Fibroblast of gingiva (primary cell): ENCODE measurements around the gene PARK7.
"Not testable (repeated sequence)": the region's sequence is repeated elsewhere in the genome, so short reads cannot be mapped to it uniquely, and the experiment has no call there.

ENCODE experiments used
- DNase-seq: peaks from one replicate; pipeline ENCODE4 v3.0.0-alpha.2; 2011; ENCODE audit warnings: low read depth

The PARK7 gene

DNA sequence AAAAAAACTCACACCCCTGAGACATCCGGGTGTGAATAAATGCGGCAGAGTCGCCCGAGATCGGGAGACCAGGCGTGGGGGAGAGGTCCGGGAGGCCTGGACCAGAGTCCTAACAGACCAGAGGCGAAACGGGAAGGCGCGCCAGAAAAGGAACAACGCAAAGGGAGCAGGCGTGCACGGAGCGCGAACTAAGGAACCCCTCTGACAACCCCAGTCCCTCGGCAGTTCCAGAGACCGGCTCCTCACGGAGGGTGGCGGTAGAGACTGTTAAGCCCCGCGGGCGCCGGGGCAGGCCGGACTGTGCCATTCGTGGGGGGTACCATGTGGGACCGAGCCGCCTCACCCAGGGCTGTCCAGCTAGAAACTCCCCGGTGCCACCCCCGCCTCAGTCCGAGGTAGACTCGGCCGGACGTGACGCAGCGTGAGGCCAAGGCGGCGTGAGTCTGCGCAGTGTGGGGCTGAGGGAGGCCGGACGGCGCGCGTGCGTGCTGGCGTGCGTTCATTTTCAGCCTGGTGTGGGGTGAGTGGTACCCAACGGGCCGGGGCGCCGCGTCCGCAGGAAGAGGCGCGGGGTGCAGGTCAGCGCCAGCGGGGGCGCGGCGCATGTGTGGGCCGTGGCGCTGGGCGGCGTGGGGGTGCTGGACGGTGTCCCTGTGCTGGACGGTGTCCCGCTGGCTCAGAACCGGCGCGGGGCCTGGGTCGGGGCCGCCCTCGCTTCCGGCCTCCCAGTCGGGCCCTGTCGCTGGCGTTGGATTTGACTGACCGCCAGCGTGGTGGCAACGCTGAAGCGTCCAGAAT, at the start of gene PARK7:
TSS of gene PARK7 (plus strand) at position 496 of the 798 bp plus-strand sequence. CDS start 1,075 bp downstream, outside the sequence.
- peak; percentile 100 for DNase-seq

DNA sequence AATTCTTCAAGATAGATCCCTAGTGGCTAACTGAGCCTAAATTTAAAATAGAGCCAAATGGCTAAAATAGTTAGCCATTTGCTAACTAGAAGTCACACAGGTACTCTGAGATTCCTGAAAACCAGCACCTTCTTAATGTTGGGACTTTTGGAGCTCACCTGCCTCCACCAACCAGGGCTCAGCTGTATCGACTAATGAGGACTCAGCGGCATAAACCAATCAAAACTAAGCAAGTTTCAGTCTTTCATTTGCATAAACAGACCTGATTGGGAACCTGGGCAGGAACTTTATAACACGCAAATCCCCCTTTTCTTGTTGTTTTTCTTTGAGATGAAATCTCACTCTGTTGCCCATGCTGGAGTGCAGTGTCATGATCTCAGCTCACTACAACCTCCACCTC, 49.4 kb upstream of the PARK7 start:
- no peak for DNase-seq

DNA sequence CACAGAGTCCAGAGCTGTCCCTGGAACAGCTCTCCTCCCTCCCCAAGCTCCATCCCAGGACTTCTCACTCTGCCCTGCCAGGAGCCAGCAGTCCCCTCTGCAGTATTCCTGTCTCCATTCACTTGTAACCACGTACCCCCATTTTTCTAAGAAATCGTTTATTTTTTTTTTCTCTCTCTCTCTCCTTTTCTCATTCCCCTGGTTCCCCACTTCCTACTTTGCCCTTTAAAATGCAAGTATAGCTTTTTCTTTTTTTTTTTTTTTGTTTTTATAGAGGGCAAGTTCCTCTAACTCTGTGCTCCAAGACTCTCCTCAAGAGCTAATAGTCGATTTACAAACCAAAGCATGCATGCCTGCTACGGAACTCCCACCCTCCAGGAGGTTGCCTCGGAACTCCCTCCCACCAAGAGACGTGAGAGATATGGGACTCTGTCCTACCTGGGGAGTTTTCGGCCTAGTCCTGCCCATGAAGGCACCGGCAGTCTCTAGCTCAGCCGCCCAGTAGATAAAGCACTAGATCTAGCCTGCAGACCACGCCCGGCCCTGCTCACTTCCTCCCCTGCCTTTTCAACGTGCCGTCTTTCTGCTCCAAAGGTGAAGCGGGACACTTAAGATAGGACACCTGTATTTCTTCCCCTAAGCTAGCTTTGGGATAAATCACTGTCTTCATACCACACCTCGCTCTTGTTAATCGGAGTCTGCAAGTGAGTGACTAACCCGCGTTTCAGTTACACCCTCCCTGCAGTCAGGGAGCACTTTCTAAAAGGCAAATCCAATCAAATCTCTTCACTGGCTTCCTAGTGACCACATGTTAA, 48.6 kb upstream of the PARK7 start:
- DNase-seq = no peak

DNA sequence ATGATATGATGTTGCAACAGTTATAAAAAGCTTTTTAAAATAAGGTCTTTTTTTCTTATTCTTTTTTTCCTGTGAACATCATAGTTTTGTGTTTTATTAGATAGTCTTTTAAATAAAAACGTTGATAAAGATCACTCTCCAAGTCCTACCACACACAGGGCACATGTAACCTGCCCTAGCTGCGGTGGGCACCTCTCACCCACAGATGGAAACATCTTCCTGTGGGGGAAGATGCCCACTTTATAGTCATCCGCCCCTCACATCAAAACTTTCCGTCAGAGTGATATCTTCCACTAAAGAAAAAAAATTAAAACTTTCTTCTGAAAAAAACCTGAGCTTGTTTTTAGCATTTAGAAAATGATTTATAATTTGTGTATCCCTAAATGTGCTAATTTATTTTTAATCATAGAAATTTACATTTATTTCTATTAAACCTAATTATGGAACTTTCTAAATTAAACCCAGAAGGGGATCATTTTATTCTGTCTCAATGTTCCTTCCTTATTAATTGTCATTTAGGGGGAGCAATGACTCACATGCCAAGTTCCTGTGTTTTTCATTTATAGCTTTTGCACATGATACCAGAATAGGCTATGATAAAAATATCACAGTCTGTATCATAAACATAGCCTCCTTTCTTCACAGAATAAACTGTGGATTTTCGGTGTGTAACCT, 45.5 kb upstream of the PARK7 start:
- DNase-seq = no peak

DNA sequence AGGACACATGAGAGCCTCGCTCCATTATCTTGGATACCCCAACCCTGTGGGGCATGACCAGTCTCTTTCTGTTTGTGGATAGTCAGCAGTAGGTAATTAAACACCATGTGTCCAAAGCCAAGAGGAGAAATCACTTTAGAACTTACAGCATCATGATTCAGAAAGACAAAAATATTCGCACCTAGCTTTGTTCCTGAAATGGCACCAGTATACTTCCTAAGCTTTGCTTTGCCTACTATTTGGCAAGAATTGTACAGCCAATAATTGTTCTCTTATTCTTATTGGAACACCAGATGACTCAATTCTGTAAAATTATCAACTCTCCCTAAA, 45.0 kb upstream of the PARK7 start:
- DNase-seq = no peak

DNA sequence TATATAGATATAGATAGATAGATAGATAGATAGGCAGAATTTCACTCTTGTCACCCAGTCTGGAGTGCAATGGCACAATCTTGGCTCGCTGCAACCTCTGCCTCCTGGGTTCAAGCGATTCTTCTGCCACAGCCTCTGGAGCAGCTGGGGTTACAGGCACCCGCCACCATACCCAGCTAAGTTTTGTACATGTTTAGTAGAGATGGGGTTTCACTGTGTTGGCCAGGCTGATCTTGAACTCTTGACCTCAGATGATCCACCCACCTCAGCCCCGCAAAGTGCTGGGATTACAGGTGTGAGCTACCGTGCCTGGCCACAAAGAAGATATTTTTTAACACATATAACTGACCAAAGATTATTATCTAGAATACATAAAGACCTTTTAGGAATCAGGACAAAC, 43.5 kb upstream of the PARK7 start:
- not testable (repeated sequence) for DNase-seq

DNA sequence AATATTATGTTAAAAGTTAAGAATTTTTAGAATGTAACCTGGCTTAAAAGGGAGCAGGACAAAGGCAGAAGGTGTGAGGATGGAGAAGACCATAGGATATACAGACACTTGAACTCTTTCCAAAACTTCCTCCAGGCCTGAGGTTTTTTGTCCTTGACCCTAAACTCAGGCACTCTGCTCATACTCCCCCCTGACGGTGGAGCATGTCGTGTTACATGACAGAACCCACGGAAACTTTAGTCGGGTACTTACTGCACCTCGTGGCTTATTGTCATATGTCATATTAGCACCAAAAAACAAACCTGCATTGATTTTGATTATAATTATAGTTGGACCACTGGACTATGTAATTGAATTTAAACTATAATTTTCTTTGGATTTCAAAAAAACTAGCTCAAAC, 41.6 kb upstream of the PARK7 start:
- DNase-seq = no peak

DNA sequence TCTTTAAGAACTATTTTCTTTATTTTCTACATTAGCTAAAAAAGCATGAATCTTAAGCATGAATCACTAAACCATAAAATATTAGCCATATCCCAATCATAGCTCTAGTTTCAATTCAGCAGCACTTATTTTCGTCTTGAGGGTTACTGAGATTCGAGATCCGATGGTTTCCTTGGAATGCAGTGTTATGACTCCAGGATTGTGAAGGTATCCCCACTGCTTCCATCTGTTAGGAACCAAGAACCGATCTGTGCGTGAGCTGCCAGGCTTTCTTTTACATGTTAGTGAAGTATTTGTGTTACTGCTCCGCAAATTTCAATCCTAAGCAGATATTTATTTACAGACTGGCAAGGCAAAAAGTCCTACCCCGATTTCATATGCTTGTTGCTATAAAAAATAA, 39.7 kb upstream of the PARK7 start:
- DNase-seq = no peak

DNA sequence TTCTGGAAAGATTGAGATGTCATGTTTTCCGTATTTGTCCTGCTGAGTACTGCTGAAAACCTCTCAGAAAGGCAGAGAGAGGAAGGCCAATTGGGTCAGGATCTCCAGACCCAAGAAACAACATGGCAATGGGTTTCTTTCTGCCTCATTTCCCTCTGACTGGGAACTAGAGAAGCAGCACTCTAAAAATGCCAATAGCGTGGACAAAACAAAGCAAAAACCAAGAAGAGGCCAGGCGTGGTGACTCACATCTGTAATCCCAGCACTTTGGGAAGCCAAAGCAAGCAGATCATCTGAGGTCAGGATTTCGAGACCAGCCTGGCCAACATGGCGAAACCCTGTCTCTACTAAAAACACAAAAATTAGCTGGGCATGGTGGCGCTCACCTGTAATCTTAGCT, 39.2 kb upstream of the PARK7 start:
- DNase-seq = peak; percentile 75

DNA sequence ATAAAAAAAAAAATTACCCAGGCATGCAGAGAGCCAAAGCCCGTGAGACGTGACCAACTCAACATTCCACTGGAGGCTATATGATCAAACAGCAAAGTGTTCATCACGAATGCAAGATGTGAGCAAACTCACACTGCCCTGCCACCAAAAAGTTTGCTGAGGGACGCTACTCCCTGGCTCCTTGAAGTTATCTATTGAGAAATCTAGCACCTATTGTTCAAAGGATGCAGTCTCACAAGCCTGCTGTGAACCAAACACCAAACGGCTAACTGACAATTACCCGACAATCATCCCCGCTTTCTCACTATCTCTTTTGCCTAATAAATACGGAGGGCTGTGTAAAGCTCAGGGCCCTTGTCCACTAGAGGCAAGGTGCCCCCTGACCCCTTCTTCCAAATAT, 34.5 kb upstream of the PARK7 start:
- not testable (repeated sequence) for DNase-seq

DNA sequence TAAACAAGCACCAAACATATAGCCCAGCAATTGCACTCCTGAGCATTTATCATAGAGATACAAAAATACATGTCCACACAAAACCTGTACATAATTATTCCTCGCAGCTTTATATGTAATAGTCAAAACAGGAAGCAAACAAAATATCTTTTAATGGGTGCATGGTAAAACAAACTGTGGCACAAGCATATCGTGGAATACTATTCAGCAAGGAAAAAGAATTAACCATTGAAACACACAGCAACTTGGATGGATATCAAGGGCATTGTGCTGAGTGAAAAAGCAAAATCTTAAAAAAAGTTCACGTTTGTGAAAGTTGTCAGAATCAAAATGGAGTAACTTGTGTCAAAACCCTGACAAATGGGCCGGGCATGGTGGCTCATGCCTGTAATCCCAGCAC, 33.3 kb upstream of the PARK7 start:
- no peak for DNase-seq

DNA sequence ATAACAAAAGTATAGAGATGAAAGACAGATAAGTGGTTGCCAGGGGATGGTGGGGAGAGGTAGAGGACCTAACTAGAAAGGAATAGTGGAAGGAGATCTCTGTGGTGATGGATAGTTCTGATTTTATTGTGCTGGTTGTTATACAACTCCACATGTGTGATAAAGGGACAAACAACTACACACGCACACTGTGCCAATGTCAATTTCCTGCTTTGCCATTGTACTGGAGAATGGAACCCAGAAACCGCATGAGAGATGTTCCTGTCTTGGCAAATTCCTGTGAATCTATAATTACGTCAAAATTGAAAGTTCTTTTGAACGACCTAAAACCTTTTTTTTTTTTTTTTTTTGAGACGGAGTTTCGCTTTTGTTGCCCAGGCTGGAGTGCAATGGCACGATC, 31.9 kb upstream of the PARK7 start:
- no peak for DNase-seq

DNA sequence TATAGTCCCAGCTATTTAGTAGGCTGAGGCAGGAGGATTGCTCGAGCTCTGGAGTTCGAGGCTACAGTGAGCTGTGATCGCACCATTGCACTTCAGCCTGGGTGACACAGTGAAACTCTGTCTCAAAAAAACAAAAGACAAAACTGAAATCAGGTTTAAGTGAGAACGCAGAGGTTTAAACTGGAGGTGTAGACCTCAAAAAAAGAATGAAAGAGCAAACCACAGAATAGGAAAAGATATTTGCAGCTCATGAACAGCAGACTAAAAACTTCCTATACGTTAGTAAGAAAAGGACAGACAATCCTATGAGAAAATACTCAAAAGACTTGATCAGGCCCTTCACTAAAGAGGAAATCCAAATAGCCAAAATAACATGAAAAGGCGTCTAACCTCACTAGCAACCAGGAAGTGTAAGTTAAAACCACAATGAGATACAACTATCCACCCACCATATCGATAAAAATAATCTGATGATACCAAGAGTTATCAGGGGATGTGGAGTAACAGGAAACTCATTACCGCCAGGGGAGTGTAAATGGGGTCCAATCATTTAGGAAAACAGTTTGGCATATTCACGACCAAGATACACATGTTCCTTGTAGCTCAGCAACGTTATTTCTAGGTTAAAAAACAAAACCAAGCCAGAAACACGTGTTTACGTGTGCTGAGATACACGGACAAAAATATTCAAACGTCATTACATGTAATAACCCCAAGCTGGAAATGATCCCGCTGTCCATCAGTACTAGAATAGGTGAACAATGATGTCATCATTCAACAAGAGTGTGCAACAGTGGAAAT, 30.7 kb upstream of the PARK7 start:
- no peak for DNase-seq

DNA sequence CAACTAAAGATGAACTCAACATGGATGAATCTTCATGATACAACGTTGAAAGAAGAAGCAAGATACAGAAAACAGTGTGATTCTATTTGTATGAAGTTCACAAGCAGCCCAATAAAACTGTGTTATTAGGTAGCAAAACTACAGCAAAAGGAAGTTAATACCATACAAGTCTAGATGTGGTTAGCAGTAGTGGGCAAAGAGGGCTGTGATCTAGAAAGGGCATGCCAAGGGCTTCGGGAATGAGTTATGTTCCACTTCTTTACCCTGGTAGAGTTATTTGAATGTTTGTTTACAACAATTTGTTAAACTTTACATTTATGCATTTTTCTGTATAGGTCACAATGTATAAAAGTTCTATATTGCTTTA, 30.1 kb upstream of the PARK7 start:
- DNase-seq = no peak

DNA sequence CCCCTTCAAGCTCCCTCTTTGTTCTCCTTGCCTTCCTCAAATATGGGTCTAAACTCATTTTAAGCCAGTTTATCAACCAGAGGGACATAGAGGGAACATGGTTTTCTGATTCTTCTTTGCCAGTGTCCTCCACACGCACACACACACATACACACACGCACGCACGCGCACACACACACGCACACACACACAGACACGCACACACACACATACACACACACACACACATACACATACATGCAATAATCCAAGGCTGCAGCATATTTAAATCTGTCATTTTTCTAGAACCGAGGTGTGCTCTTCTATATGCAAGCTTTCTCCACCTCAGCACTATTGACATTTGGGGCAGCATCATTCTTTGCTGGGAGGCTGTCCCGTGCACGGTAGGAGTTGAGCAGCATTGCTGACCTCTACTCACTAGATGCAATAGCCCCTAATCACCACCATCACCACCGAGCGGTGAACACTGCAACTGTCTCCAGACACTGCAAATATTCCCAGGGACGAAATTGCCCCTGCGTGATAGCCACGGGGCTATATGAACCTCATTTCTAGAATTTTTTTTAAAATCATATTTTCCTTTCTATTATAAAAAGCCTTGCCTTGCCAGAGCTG, 28.9 kb upstream of the PARK7 start:
- DNase-seq = no peak

DNA sequence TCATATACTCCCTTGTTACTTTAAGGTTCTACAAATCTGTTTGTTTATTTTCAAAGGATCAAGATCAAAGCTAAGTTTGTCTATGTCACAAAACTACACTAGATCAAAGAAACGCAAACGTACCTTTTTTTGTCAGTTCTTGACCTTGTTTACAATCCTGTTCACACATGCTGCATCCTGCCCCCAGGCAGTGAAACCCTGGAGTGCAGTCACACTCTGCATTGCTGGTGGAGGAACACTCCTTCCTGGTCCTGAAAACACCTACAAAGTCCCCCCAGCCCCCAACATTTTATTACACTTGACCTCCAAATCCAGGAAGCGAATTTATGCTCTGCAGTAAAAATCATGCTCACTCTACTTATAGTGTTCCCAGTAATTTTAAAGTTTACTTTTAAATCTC, 23.4 kb upstream of the PARK7 start:
- no peak for DNase-seq

DNA sequence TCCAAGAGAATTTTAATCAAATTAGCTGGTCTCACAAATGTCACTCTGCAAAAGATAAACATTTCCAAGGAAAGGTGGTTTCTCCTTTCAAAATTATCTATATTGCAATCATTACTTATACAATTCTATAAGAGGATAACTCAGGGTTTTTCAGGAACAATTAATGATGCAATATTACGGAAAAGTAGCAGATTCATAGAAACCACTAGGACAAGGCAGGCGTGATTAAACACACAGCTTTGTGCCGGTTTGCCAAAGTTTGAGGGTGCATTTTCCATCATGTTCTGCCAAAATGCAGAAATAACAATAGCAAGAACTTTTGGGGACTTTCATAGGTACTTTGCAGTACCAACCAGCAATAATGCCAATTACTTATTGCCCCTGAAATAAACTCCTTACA, 21.5 kb upstream of the PARK7 start:
- DNase-seq = no peak

DNA sequence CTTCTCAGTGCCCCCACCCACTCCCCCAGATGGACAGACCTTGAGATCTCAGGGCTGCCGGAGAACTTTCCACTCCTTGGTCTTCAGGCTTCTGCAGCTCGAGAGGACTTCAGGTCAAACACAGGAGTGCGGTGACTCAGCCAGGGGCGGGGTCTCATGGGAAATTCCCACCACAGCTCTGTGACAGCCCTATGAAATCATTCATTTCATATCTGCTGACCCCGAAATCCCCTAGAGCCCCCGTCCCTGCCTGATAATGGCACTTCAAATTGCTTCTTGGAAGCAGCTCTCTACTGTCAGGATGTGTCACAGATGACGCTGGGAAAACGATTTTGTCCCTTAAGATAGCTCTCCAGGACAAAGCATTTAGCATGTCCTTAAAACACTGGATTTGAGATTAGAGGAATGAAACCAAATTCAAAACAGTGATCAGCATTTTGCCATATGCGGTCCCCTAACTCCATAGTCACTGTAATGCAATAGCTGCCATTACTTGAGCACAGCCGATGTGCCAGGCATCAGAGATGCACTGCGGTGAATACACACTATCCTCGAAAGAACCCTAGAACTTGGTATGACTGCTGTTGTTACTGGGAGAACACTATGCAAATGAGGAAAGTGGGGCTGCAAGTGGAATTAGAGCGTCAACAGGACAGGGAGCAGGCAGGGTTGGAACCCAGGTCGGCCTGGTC, 20.6 kb upstream of the PARK7 start, which contains the start of gene TNFRSF9:
TSS of gene TNFRSF9 (minus strand) at position 95 of the 692 bp plus-strand sequence. CDS start 845 bp downstream, outside the sequence.
- no peak for DNase-seq

DNA sequence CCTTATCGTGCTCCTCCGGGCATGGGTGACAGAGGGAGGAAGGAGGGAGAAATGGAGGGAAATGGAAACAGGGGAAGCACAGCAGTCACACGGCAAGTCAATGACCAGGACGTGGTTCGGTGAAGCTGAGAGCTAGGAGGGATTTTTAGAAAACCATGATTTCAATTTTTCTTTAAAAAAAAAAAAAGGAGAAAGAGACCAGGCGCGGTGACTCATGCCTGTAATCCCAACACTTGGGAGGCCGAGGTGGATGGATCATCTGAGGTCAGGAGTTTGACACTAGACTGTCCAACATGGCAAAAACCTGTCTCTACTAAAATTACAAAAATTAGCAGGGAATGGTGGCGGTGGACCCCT, 20.1 kb upstream of the PARK7 start:
- DNase-seq = no peak

DNA sequence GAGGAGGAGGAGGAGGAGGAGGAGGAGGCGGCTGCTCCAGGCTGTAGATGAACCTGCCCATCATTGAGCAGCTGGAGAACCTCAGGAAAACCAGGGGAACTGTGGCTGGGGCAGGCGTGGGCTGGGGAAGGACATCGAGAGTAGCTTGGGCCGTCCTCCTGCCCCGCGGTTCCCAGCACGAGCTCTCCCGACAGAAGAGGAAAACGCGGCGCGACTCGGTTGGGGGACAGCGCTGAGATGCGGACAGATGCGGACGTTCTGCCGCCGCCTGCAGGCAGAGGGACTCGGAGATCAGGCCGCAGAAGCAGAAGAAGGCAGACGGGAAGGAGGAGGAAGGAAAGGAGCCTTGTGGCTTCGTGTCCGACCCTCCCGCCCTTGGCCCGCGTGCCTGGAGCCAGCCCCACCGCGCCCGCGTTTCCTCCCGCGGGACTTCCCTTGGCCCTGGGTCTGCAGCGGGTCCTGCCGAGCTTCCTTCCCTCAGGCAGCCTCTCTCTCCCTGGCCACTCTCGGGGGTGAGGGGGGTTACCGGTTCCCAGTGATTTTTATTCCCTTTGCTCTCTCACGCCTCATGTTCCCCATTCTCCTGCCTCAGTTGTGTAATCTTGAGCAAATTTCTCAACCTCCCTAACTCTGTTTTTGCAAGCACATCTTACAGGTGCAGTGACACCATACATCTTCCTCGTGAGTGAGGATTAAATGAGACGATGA, 19.1 kb upstream of the PARK7 start:
- peak; percentile 52 for DNase-seq
